OCI-LY3 (cell line): ENCODE measurements around the gene ZNF592.
"Not testable (repeated sequence)": the region's sequence is repeated elsewhere in the genome, so short reads cannot be mapped to it uniquely, and the experiment has no call there.

Experiments used
- H2AFZ ChIP-seq: fragments of 200-600, 300-600 bp; shearing (Covaris generic); 2 replicates; pipeline ENCODE4 v1.6.0; 2014; ENCODE audit warnings: antibody characterized with exemption, low read depth, low read length
- H3K27ac ChIP-seq: fragments of 200-600, 300-600 bp; sonication (generic); 2 replicates; pipeline ENCODE4 v1.5.1; 2014; ENCODE audit warnings: mild to moderate bottlenecking, low read length, moderate library complexity, mixed read lengths
- H3K27me3 ChIP-seq: fragments of 200-600, 300-600 bp; sonication (generic); 2 replicates; pipeline ENCODE4 v1.6.1; 2014; ENCODE audit warnings: low read depth, low read length, mixed read lengths
- H3K36me3 ChIP-seq: fragments of 200-600, 300-600 bp; sonication (generic); replicated peaks from 2 replicates; pipeline ENCODE3; 2014; ENCODE audit warnings: low read depth, low read length, mixed read lengths
- H3K4me1 ChIP-seq: fragments of 300-600, 200-600 bp; sonication (generic); 2 replicates; pipeline ENCODE4 v1.6.1; 2014; ENCODE audit warnings: low read length, mixed read lengths
- H3K4me2 ChIP-seq: fragments of 200-600, 300-600 bp; sonication (generic); 2 replicates; pipeline ENCODE4 v1.6.1; 2014; ENCODE audit warnings: low read length, mixed read lengths
- H3K4me3 ChIP-seq: fragments of 300-600, 200-600 bp; sonication (generic); 2 replicates; pipeline ENCODE4 v1.5.1; 2014; ENCODE audit warnings: antibody characterized with exemption, mild to moderate bottlenecking, low read length, moderate library complexity
- H3K79me2 ChIP-seq: fragments of 300-600, 200-600 bp; shearing (Covaris generic); 2 replicates; pipeline ENCODE4 v1.6.1; 2014; ENCODE audit warnings: mild to moderate bottlenecking, low read length, mixed read lengths
- H3K9ac ChIP-seq: fragments of 300-600, 200-600 bp; shearing (Covaris generic); 2 replicates; pipeline ENCODE4 v1.6.0; 2014; ENCODE audit warnings: mild to moderate bottlenecking, low read length, moderate library complexity
- H3K9me3 ChIP-seq: fragments of 200-600, 300-600 bp; shearing (Covaris generic); 2 replicates; pipeline ENCODE4 v1.6.1; 2014; ENCODE audit warnings: low read length, mixed read lengths; ENCODE audit not compliant: insufficient read depth
- H4K20me1 ChIP-seq: fragments of 200-600, 300-600 bp; sonication (generic); 2 replicates; pipeline ENCODE4 v1.6.1; 2016; ENCODE audit warnings: low read length, mixed read lengths; ENCODE audit not compliant: insufficient read depth
- EZH2phosphoT487 ChIP-seq: fragments of 200-600 bp; shearing (Covaris generic); IDR thresholded peaks from 2 replicates; pipeline ENCODE4 v1.6.1; 2018; ENCODE audit warnings: antibody characterized with exemption, mixed run types, low read depth
- TF ChIP-seq, protein P1 (sequence below): fragments of 200-600, 300-600 bp; sonication (generic); IDR thresholded peaks from 2 replicates; pipeline ENCODE4 v1.5.1; 2014; ENCODE audit warnings: antibody characterized with exemption, low read length, low read depth

The ZNF592 gene

GRCh38 chr15:84752195-84752594, 3.8 kb downstream of the ZNF592 start:
- Histone ChIP-seq H3K4me2 (peak overlapping the region; percentile 26), H3K27ac (no peak overlapping the region), H3K79me2 (peaks cover 93% of the 10 kb centered on the region)

DNA sequence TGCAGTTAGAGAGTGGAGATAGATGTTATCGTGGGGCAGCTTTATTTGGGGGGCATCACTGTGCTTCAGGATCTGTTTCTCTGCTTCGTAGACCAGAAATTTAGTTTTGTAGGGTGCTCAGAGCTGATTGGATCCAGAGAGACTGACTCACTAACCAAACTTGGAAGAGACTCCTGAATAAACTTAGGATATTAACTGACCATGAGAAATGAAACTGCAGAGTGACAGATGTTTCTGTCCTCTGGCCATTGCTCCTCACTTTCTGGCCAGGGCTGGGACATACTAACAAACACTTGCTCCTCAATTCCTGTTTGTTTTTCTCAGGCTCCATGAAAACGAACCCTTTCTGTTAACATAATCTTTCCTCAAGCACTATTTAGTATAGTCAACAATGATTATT, 4.3 kb downstream of the ZNF592 start:
- Histone ChIP-seq H4K20me1 (peaks cover 63% of the 10 kb centered on the region), H3K4me2 (no peak overlapping the region), H3K36me3 (peaks cover 16% of the 10 kb centered on the region), H3K79me2 (peaks cover 93% of the 10 kb centered on the region), H3K4me3 (no peak overlapping the region), H2AFZ (no peak overlapping the region), H3K27me3 (no peaks in the 10 kb centered on the region), H3K9ac (no peak overlapping the region), H3K27ac (no peak overlapping the region), H3K4me1 (peaks cover 31% of the 10 kb centered on the region), H3K9me3 (no peaks in the 10 kb centered on the region)
- TF ChIP-seq, protein P1, sequence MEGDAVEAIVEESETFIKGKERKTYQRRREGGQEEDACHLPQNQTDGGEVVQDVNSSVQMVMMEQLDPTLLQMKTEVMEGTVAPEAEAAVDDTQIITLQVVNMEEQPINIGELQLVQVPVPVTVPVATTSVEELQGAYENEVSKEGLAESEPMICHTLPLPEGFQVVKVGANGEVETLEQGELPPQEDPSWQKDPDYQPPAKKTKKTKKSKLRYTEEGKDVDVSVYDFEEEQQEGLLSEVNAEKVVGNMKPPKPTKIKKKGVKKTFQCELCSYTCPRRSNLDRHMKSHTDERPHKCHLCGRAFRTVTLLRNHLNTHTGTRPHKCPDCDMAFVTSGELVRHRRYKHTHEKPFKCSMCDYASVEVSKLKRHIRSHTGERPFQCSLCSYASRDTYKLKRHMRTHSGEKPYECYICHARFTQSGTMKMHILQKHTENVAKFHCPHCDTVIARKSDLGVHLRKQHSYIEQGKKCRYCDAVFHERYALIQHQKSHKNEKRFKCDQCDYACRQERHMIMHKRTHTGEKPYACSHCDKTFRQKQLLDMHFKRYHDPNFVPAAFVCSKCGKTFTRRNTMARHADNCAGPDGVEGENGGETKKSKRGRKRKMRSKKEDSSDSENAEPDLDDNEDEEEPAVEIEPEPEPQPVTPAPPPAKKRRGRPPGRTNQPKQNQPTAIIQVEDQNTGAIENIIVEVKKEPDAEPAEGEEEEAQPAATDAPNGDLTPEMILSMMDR, result no peak
- TF ChIP-seq EZH2phosphoT487, result no peak

More at GRCh38 chr15:84752195-84752594, 3.8 kb downstream of the ZNF592 start:
- Histone ChIP-seq H3K36me3 (peaks cover 16% of the 10 kb centered on the region), H2AFZ (no peak overlapping the region), H4K20me1 (peaks cover 63% of the 10 kb centered on the region), H3K4me1 (peaks cover 35% of the 10 kb centered on the region), H3K9me3 (no peaks in the 10 kb centered on the region), H3K4me3 (no peak overlapping the region), H3K27me3 (no peaks in the 10 kb centered on the region), H3K9ac (no peak overlapping the region)
- TF ChIP-seq EZH2phosphoT487, result no peak
- TF ChIP-seq, protein P1, result no peak

DNA sequence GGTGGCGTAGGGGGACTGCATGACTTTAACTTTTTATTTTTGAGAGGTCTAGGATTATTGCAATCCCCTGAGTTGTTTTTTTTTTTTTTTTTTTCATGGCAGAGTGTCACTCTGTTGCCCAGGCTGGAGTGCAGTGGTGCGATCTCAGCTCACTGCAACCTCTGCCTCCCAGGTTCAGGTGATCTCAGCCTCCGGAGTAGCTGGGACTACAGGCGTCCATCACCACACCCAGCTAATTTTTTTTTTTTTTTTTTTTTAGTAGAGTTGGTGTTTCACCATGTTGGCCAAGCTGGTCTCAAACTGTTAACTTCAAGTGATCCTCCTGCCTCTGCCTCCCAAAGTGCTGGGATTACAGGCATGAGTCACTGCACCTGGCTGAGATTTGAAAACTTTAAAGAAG, 6.5 kb downstream of the ZNF592 start:
- not testable (repeated sequence) for H3K4me3 ChIP-seq, H3K9me3 ChIP-seq, H3K4me2 ChIP-seq, H3K9ac ChIP-seq, H3K27me3 ChIP-seq, H2AFZ ChIP-seq, H3K27ac ChIP-seq
- Histone ChIP-seq H3K36me3 (peaks cover 16% of the 10 kb centered on the region), H4K20me1 (peaks cover 77% of the 10 kb centered on the region), H3K4me1 (peaks cover 38% of the 10 kb centered on the region), H3K79me2 (peaks cover 100% of the 10 kb centered on the region)

- H3K27ac ChIP-seq, result no peak overlapping the region
- H3K4me3 ChIP-seq, result no peak overlapping the region
- peaks cover 16% of the 10 kb centered on the region for H3K36me3 ChIP-seq
- peaks cover 100% of the 10 kb centered on the region for H3K79me2 ChIP-seq
- no peak overlapping the region for H3K9ac ChIP-seq
- no peak overlapping the region for H2AFZ ChIP-seq
- H3K27me3 ChIP-seq, result no peaks in the 10 kb centered on the region
- H3K9me3 ChIP-seq, result no peaks in the 10 kb centered on the region
- H3K4me1 ChIP-seq, result peaks cover 36% of the 10 kb centered on the region
- TF ChIP-seq EZH2phosphoT487, result no peak
- TF ChIP-seq, protein P1, result no peak
- H4K20me1 ChIP-seq, result peaks cover 82% of the 10 kb centered on the region
- no peak overlapping the region for H3K4me2 ChIP-seq
These were observed 7.5 kb downstream of the ZNF592 start for GRCh38 chr15:84755736-84756527.
